IgD-negative memory B cell (primary cell): ENCODE data around the gene ZBTB21. TPM values are rescaled to one million over a fixed set of nuclear protein-coding genes. Genes with fewer than 3 reads are reported as not detected.
A peak's percentile ranks its signal among the peaks of the same experiment; 100 is the strongest.

Experiments
- H3K27ac Mint-ChIP-seq, 3 donors: one replicate each; pipeline ENCODE4 v1.8.0; 2020 to 2022; ENCODE audit warnings: mild to moderate bottlenecking in 3 of 3, mixed read lengths in 3 of 3, moderate library complexity in 1 of 3
- H3K27me3 Mint-ChIP-seq: one replicate; pipeline ENCODE4 v1.8.0; 2021; ENCODE audit warnings: mixed read lengths
- H3K36me3 Mint-ChIP-seq: one replicate; pipeline ENCODE4 v1.8.0; 2020; ENCODE audit warnings: mild to moderate bottlenecking, mixed read lengths
- H3K4me1 Mint-ChIP-seq, 3 donors: one replicate each; pipeline ENCODE4 v1.8.0; 2020 to 2022; ENCODE audit warnings: mixed read lengths in 3 of 3, mild to moderate bottlenecking in 1 of 3
- H3K4me3 Mint-ChIP-seq, 4 donors: one replicate each; pipeline ENCODE4 v1.8.0; 2020 to 2022; ENCODE audit warnings: mild to moderate bottlenecking in 4 of 4, mixed read lengths in 4 of 4, moderate library complexity in 3 of 4
- H3K9me3 Mint-ChIP-seq, 3 donors: one replicate each; pipeline ENCODE4 v1.8.0; 2020 to 2021; ENCODE audit warnings: mixed read lengths in 3 of 3, mild to moderate bottlenecking in 1 of 3
- polyA plus RNA-seq: library from polyadenylated mRNA; unstranded; fragments of 300-500 nt; fragmentation: Illumina TruSeq; gene quantifications from one replicate; pipeline ENCODE4 v1.2.3, GENCODE V29; 2021

Gene ZBTB21
- polyA plus RNA-seq, 1 donor from 2014 or later: 8.0 TPM

- no peaks in the 10 kb centered on the region for H3K36me3 Mint-ChIP-seq
- no peaks in the 10 kb centered on the region for H3K9me3 Mint-ChIP-seq
- peak overlapping the region in 1 of 3 donors; percentile 73 for H3K27ac Mint-ChIP-seq
- peaks cover 2% of the 10 kb centered on the region for H3K27me3 Mint-ChIP-seq
- peaks cover 0 to 4% (median 2%) of the 10 kb centered on the region in 3 donors for H3K4me1 Mint-ChIP-seq
- H3K4me3 Mint-ChIP-seq: no peak overlapping the region
Observed at GRCh38 chr21:42044871-42045495, 34.8 kb upstream of the ZBTB21 start.

GRCh38 chr21:42043961-42044360 lies 33.8 kb upstream of the ZBTB21 start:
- Mint-ChIP-seq H3K9me3 (no peaks in the 10 kb centered on the region), H3K4me3 (no peak overlapping the region), H3K4me1 (peaks cover 0 to 4% (median 0%) of the 10 kb centered on the region in 3 donors), H3K36me3 (no peaks in the 10 kb centered on the region), H3K27me3 (peaks cover 2% of the 10 kb centered on the region), H3K27ac (no peak overlapping the region)

GRCh38 chr21:42043201-42043895 lies 33.2 kb upstream of the ZBTB21 start:
- Mint-ChIP-seq H3K9me3 (no peaks in the 10 kb centered on the region), H3K27me3 (peaks cover 2% of the 10 kb centered on the region), H3K36me3 (peaks cover 2% of the 10 kb centered on the region), H3K4me3 (peak overlapping the region in 1 of 4 donors; percentile 49), H3K4me1 (peaks cover 0 to 4% (median 0%) of the 10 kb centered on the region in 3 donors), H3K27ac (no peak overlapping the region)

- H3K36me3 Mint-ChIP-seq: peaks cover 2% of the 10 kb centered on the region
- no peak overlapping the region for H3K4me3 Mint-ChIP-seq
- H3K27me3 Mint-ChIP-seq: peaks cover 2% of the 10 kb centered on the region
- H3K27ac Mint-ChIP-seq: no peak overlapping the region
- H3K4me1 Mint-ChIP-seq: peaks cover 0 to 4% (median under 1%) of the 10 kb centered on the region in 3 donors
- H3K9me3 Mint-ChIP-seq: no peaks in the 10 kb centered on the region
Observed at GRCh38 chr21:42042651-42043050, 32.5 kb upstream of the ZBTB21 start.

GRCh38 chr21:42041711-42042110 lies 31.6 kb upstream of the ZBTB21 start:
- no peak overlapping the region for H3K4me3 Mint-ChIP-seq
- peaks cover 2% of the 10 kb centered on the region for H3K27me3 Mint-ChIP-seq
- peaks cover 0 to 1% (median 0%) of the 10 kb centered on the region in 3 donors for H3K9me3 Mint-ChIP-seq
- H3K27ac Mint-ChIP-seq: no peak overlapping the region
- H3K4me1 Mint-ChIP-seq: peaks cover 0 to 5% (median 4%) of the 10 kb centered on the region in 3 donors
- peaks cover 2% of the 10 kb centered on the region for H3K36me3 Mint-ChIP-seq

- Mint-ChIP-seq H3K9me3 (peaks cover 0 to 1% (median 0%) of the 10 kb centered on the region in 3 donors), H3K27me3 (peaks cover 2% of the 10 kb centered on the region), H3K27ac (no peak overlapping the region), H3K36me3 (peaks cover 2% of the 10 kb centered on the region), H3K4me3 (no peak overlapping the region), H3K4me1 (peaks cover 0 to 5% (median 4%) of the 10 kb centered on the region in 3 donors)
Observed at GRCh38 chr21:42041246-42041645, 31.1 kb upstream of the ZBTB21 start.

GRCh38 chr21:42040411-42041180 lies 30.4 kb upstream of the ZBTB21 start:
- peaks cover 0 to 1% (median 0%) of the 10 kb centered on the region in 3 donors for H3K9me3 Mint-ChIP-seq
- no peak overlapping the region for H3K27ac Mint-ChIP-seq
- peaks cover 2% of the 10 kb centered on the region for H3K27me3 Mint-ChIP-seq
- peaks cover 2% of the 10 kb centered on the region for H3K36me3 Mint-ChIP-seq
- peaks cover 0 to 5% (median 4%) of the 10 kb centered on the region in 3 donors for H3K4me1 Mint-ChIP-seq
- no peak overlapping the region for H3K4me3 Mint-ChIP-seq

- Mint-ChIP-seq H3K27me3 (peaks cover 2% of the 10 kb centered on the region), H3K9me3 (peaks cover 0 to 1% (median 0%) of the 10 kb centered on the region in 3 donors), H3K4me3 (no peak overlapping the region), H3K36me3 (peaks cover 2% of the 10 kb centered on the region), H3K4me1 (peaks cover 0 to 5% (median 4%) of the 10 kb centered on the region in 3 donors), H3K27ac (no peak overlapping the region)
Observed at GRCh38 chr21:42039911-42040351, 29.8 kb upstream of the ZBTB21 start.

- Mint-ChIP-seq H3K27me3 (peaks cover 2% of the 10 kb centered on the region), H3K4me3 (no peak overlapping the region), H3K4me1 (peaks cover 0 to 5% (median 4%) of the 10 kb centered on the region in 3 donors), H3K27ac (no peak overlapping the region), H3K9me3 (peaks cover 0 to 1% (median 0%) of the 10 kb centered on the region in 3 donors), H3K36me3 (peaks cover 2% of the 10 kb centered on the region)
Observed at GRCh38 chr21:42039470-42039901, 29.3 kb upstream of the ZBTB21 start.

- H3K4me1 Mint-ChIP-seq: peaks cover 0 to 5% (median 4%) of the 10 kb centered on the region in 3 donors
- H3K9me3 Mint-ChIP-seq: peaks cover 0 to 1% (median 0%) of the 10 kb centered on the region in 3 donors
- H3K27me3 Mint-ChIP-seq: peaks cover 2% of the 10 kb centered on the region
- H3K4me3 Mint-ChIP-seq: no peak overlapping the region
- H3K27ac Mint-ChIP-seq: no peak overlapping the region
- peaks cover 2% of the 10 kb centered on the region for H3K36me3 Mint-ChIP-seq
Observed at GRCh38 chr21:42038826-42039425, 28.8 kb upstream of the ZBTB21 start.

GRCh38 chr21:42038393-42038792 lies 28.2 kb upstream of the ZBTB21 start:
- Mint-ChIP-seq H3K27me3 (peaks cover 2% of the 10 kb centered on the region), H3K4me3 (no peak overlapping the region), H3K9me3 (peaks cover 0 to 1% (median 0%) of the 10 kb centered on the region in 3 donors), H3K4me1 (peaks cover 0 to 5% (median 4%) of the 10 kb centered on the region in 3 donors), H3K36me3 (peaks cover 2% of the 10 kb centered on the region), H3K27ac (no peak overlapping the region)

- peaks cover 2% of the 10 kb centered on the region for H3K36me3 Mint-ChIP-seq
- no peak overlapping the region for H3K27ac Mint-ChIP-seq
- H3K4me1 Mint-ChIP-seq: peaks cover 0 to 5% (median 4%) of the 10 kb centered on the region in 3 donors
Observed at GRCh38 chr21:42037943-42038342, 27.8 kb upstream of the ZBTB21 start.

GRCh38 chr21:42037516-42037915 lies 27.4 kb upstream of the ZBTB21 start:
- no peak overlapping the region for H3K4me3 Mint-ChIP-seq
- peaks cover 2% of the 10 kb centered on the region for H3K36me3 Mint-ChIP-seq
- H3K9me3 Mint-ChIP-seq: peaks cover 0 to 1% (median 0%) of the 10 kb centered on the region in 3 donors
- H3K27ac Mint-ChIP-seq: no peak overlapping the region
- no peaks in the 10 kb centered on the region for H3K27me3 Mint-ChIP-seq
- peaks cover 0 to 5% (median 4%) of the 10 kb centered on the region in 3 donors for H3K4me1 Mint-ChIP-seq

More at GRCh38 chr21:42037943-42038342, 27.8 kb upstream of the ZBTB21 start:
- Mint-ChIP-seq H3K4me3 (no peak overlapping the region), H3K9me3 (peaks cover 0 to 1% (median 0%) of the 10 kb centered on the region in 3 donors), H3K27me3 (peaks cover 2% of the 10 kb centered on the region)

GRCh38 chr21:42036313-42036712 lies 26.2 kb upstream of the ZBTB21 start:
- H3K4me3 Mint-ChIP-seq: no peak overlapping the region
- H3K27ac Mint-ChIP-seq: no peak overlapping the region
- peaks cover 0 to 8% (median under 1%) of the 10 kb centered on the region in 3 donors for H3K4me1 Mint-ChIP-seq
- H3K36me3 Mint-ChIP-seq: peaks cover 2% of the 10 kb centered on the region
- peaks cover 0 to 1% (median 0%) of the 10 kb centered on the region in 3 donors for H3K9me3 Mint-ChIP-seq
- H3K27me3 Mint-ChIP-seq: no peaks in the 10 kb centered on the region
